GM11168 (cell line): ENCODE results near the gene ST8SIA2.

Source experiments
- in situ Hi-C: fragments of 300-500 bp; cut with MboI; formaldehyde crosslinking; loops from one replicate; pipeline ENCODE4 v1.12.0; 2022; ENCODE audit warnings: low sequenced_read_pairs; ENCODE audit not compliant: unreplicated experiment

ST8SIA2 gene

GRCh38 chr15:92393071-92393979 lies at the start of gene ST8SIA2:
Gene ST8SIA2 (plus strand): TSS chr15:92393881. CDS start chr15:92394065, 184 bp downstream.
- in situ Hi-C loops, result loop anchor here (25.0 kb wide), 1 partner anchor 319 kb away; no protein-coding TSS in a partner anchor

- in situ Hi-C loops, result no loop called here
Observed at GRCh38 chr15:92343924-92344643, 49.6 kb upstream of the ST8SIA2 start.

- in situ Hi-C loops, result no loop called here
Observed at GRCh38 chr15:92346063-92346462, 47.6 kb upstream of the ST8SIA2 start.

- in situ Hi-C loops, result no loop called here
Observed at GRCh38 chr15:92355307-92355706, 38.4 kb upstream of the ST8SIA2 start.

GRCh38 chr15:92361321-92362000 lies 32.2 kb upstream of the ST8SIA2 start:
- in situ Hi-C loops, result no loop called here

- in situ Hi-C loops, result no loop called here
Observed at GRCh38 chr15:92362001-92362350, 31.7 kb upstream of the ST8SIA2 start.

GRCh38 chr15:92365084-92365483 lies 28.6 kb upstream of the ST8SIA2 start:
- in situ Hi-C loops, result no loop called here

- in situ Hi-C loops, result no loop called here
Observed at GRCh38 chr15:92365906-92366305, 27.8 kb upstream of the ST8SIA2 start.

- in situ Hi-C loops, result no loop called here
Observed at GRCh38 chr15:92366381-92366780, 27.3 kb upstream of the ST8SIA2 start.

GRCh38 chr15:92375057-92375456 lies 18.6 kb upstream of the ST8SIA2 start:
- in situ Hi-C loops, result loop anchor here (25.0 kb wide), 1 partner anchor 337 kb away; no protein-coding TSS in a partner anchor

- in situ Hi-C loops, result loop anchor here (25.0 kb wide), 1 partner anchor 336 kb away; no protein-coding TSS in a partner anchor
Observed at GRCh38 chr15:92376109-92376508, 17.6 kb upstream of the ST8SIA2 start.

- in situ Hi-C loops, result loop anchor here (25.0 kb wide), 1 partner anchor 335 kb away; no protein-coding TSS in a partner anchor
Observed at GRCh38 chr15:92377083-92377789, 16.4 kb upstream of the ST8SIA2 start.

GRCh38 chr15:92383519-92384324 lies 10.0 kb upstream of the ST8SIA2 start:
- in situ Hi-C loops, result loop anchor here (10.0 to 25.0 kb wide), 2 partner anchors 289 to 329 kb away; no protein-coding TSS in a partner anchor

- in situ Hi-C loops, result loop anchor here (10.0 to 25.0 kb wide), 2 partner anchors 290 to 328 kb away; no protein-coding TSS in a partner anchor
Observed at GRCh38 chr15:92384381-92384780, 9.3 kb upstream of the ST8SIA2 start.

GRCh38 chr15:92385096-92385495 lies 8.6 kb upstream of the ST8SIA2 start:
- in situ Hi-C loops, result loop anchor here (10.0 to 25.0 kb wide), 2 partner anchors 290 to 327 kb away; no protein-coding TSS in a partner anchor

GRCh38 chr15:92391640-92392039 lies 2.0 kb upstream of the ST8SIA2 start:
- in situ Hi-C loops, result loop anchor here (25.0 kb wide), 1 partner anchor 321 kb away; no protein-coding TSS in a partner anchor

GRCh38 chr15:92392462-92392861 lies 1.2 kb upstream of the ST8SIA2 start:
- in situ Hi-C loops, result loop anchor here (25.0 kb wide), 1 partner anchor 320 kb away; no protein-coding TSS in a partner anchor

GRCh38 chr15:92393980-92394308 lies 263 bp downstream of the ST8SIA2 start:
- in situ Hi-C loops, result loop anchor here (25.0 kb wide), 1 partner anchor 318 kb away; no protein-coding TSS in a partner anchor
